Neural progenitor cell (in vitro differentiated cells): ENCODE measurements around the gene ZC3H12C.
"Not testable (repeated sequence)": the region's sequence is repeated elsewhere in the genome, so short reads cannot be mapped to it uniquely, and the experiment has no call there.

Experiments used
- EZH2 ChIP-seq: fragments of 200-600 bp; sonication (generic); IDR thresholded peaks from 2 replicates; pipeline ENCODE4 v1.6.1; 2017; ENCODE audit warnings: antibody characterized with exemption, mild to moderate bottlenecking, moderate library complexity
- EZH2phosphoT487 ChIP-seq: fragments of 200-600 bp; sonication (generic); IDR thresholded peaks from 2 replicates; pipeline ENCODE4 v1.6.1; 2017; ENCODE audit warnings: antibody characterized with exemption
- TF ChIP-seq, protein P1 (sequence below): fragments of 200-600 bp; sonication (generic); IDR thresholded peaks from 2 replicates; pipeline ENCODE4 v1.5.1; 2017; ENCODE audit warnings: antibody characterized with exemption, mild to moderate bottlenecking

DNA sequence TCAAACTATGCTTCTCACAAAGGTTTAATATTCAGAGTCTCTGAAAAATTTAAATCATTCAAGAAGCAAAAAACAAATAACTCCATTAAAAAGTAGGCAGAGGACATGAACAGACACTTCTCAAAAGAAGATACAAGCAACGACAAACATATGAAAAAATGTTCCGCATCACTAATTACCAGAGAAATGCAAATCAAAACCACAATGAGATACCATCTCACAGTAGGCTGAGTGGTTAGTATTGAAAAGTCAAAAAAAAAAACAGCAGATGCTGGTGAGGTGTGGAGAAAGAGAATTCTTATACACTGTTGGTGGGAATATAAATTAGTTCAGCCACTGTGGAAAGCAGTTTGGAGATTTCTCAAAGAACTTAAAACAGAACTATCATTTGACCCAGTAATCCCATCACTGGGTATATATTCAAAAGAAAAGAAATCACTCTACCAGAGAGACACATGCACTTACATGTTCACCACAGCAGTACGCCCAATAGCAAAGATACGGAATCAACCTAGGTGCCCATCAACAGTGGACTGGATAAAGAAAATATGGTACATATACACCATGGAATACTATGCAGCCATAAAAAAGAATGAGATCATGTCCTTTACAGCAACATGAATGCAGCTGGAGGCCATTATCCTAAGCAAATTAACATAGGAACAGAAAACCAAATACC, 99.6 kb downstream of the ZC3H12C start:
- TF ChIP-seq EZH2, EZH2phosphoT487: not testable (repeated sequence)
- TF ChIP-seq, protein P1, sequence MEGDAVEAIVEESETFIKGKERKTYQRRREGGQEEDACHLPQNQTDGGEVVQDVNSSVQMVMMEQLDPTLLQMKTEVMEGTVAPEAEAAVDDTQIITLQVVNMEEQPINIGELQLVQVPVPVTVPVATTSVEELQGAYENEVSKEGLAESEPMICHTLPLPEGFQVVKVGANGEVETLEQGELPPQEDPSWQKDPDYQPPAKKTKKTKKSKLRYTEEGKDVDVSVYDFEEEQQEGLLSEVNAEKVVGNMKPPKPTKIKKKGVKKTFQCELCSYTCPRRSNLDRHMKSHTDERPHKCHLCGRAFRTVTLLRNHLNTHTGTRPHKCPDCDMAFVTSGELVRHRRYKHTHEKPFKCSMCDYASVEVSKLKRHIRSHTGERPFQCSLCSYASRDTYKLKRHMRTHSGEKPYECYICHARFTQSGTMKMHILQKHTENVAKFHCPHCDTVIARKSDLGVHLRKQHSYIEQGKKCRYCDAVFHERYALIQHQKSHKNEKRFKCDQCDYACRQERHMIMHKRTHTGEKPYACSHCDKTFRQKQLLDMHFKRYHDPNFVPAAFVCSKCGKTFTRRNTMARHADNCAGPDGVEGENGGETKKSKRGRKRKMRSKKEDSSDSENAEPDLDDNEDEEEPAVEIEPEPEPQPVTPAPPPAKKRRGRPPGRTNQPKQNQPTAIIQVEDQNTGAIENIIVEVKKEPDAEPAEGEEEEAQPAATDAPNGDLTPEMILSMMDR: not testable (repeated sequence)
